ENCODE data around the gene GNE.
A peak's percentile ranks its signal among the peaks of the same experiment; 100 is the strongest.
"Not testable (repeated sequence)": the region's sequence is repeated elsewhere in the genome, so short reads cannot be mapped to it uniquely, and the experiment has no call there.

GNE gene

GRCh38 chr9:36264896-36265295, 6.6 kb upstream of the GNE start:
- DNase-seq (ENCODE audit: low spot score), result no peak

DNA sequence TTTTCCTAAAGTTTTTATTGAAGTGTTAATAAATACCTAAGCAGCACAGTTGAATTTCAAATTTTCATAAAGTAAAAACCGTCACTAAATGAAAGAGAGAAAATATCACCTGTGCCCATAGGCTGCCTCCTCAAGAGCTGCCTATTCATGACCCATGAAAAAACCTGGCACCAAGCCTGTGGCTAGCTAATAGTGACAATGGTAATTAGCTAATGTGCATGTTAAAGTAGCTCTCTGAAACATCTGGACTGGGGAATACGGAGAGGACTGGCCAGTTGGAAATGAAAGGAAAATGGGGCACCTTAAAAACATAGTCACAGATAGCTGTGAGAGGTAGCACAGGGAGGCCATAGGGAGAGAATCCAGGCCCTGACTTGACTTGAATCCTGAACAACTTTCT, 5.4 kb upstream of the GNE start:
- DNase-seq (ENCODE audit: low spot score), result no peak

GRCh38 chr9:36258996-36259533, 817 bp upstream of the GNE start:
- no peak for DNase-seq (ENCODE audit: low spot score)

DNA sequence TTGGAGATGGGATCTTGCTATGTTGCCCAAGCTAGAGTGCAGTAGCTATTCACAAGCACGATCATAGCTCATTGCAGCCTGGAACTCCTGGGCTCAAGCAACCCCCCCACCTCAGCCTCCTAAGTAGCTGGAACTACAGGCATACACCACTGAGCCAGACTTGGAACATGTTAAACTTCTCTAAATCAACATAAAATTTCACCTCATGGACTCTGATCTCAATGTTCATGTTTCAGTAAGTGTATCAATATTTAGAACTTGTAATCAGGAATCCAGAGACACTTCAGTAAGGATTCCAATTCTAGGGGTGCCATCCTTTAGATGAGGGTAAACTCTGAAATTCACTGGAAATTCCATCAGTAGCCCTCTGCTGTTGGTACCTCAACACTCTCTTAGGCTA, 6.8 kb downstream of the GNE start:
- DNase-seq (ENCODE audit: low spot score), result no peak

DNA sequence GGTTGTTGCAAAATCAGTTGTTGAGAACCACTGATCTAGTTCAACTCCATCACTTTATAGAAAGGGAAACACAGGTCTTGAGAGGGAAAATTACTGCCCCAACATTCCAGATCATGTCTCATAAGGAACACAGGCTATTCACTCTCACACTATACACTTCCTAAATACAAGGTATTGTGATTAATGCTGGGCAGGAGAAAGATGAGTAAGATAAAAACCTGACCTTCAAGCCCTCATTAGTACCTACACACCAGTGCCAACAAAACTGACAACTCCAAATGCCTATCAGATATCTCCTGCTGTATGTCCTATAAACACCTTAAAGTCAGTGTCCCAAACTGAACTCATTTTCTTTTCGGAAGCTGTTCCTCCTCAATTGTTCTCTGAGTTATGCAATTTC, 8.2 kb downstream of the GNE start:
- no peak for DNase-seq (ENCODE audit: low spot score)

DNA sequence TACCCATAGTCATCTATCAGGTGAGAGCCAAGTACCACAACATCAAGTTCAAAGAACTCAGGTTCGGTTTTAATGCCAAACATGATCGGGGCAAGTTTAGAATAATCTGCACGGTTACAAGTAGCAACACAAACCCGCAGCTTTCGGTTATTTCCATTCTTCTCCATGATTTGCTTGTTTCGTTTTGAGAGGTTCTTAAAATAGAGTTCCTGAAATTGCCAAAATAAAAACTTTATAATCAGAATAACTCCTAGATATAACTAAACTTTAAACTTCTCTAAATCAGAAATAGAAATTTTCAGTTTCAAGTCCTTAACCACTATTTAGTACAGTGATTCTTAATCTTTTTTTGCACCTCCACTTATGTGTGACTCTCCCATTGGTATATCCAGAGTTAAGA, 9.1 kb downstream of the GNE start:
- no peak for DNase-seq (ENCODE audit: low spot score)

GRCh38 chr9:36248061-36248460, 10.2 kb downstream of the GNE start:
- peak; percentile 80 for DNase-seq (ENCODE audit: low spot score)

GRCh38 chr9:36247356-36247755, 10.9 kb downstream of the GNE start:
- DNase-seq (ENCODE audit: low spot score), result no peak

DNA sequence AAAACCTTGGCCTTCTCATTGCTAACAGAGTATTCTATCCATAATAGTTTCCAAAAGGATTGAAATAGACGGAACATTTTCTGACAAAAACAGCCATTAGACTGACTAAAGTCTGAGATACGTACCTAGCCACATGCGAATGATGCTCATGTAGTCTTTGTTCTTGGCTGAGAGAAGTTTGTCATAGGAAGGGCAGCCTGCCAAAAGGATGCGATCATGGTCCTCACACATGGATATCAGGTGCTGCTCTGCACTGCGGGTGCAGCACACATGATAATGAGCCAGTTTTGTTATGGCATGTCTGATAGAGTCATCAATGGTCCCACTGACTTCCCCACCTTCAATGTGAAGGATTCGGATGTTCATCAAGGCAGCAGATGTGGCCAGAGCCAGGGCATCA, 12.3 kb downstream of the GNE start:
- no peak for DNase-seq (ENCODE audit: low spot score)

- DNase-seq (ENCODE audit: low spot score), result not testable (repeated sequence)
Measured at GRCh38 chr9:36239675-36240074, 18.6 kb downstream of the GNE start.

DNA sequence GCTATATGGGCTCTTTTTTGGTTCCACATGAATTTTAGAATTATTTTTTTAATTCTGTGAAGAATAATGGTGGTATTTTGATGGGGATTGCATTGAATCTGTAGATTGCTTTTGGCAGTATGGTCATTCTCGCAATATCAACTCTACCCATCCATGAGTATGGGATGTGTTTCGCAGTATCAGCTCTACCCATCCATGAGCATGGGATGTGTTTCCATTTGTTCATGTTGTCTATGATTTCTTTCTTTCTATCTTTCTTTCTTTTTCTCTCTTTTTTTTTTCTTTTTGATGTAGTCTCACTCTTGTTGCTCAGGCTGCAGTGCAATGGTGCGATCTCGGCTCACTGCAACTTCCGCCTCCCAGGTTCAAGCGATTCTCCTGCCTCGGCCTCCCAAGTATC, 19.0 kb downstream of the GNE start:
- not testable (repeated sequence) for DNase-seq (ENCODE audit: low spot score)

- DNase-seq (ENCODE audit: low spot score), result no peak
Measured at GRCh38 chr9:36237230-36237629, 21.0 kb downstream of the GNE start.

- peak; percentile 16 for DNase-seq (ENCODE audit: low spot score)
Measured at GRCh38 chr9:36222449-36222848, 35.8 kb downstream of the GNE start.

DNA sequence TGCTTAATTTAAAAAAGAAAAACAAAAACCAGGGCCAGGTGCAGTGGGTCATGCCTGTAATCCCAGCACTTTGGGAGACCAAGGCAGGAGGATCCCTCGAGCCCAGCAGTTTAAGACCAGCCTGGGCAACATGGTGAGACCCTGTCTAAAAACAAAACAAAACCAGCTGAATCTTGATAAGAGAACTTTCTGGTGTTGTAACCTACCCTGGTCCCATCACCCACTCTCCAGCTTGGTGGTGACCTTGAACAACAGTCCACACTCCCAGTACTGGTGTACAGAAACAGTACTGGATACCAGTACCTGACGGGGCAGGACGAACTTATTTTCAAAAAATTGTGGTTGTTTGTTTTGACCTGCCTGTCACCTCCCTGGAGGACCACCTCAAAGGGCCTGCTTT, 36.6 kb downstream of the GNE start:
- DNase-seq (ENCODE audit: low spot score), result no peak

DNA sequence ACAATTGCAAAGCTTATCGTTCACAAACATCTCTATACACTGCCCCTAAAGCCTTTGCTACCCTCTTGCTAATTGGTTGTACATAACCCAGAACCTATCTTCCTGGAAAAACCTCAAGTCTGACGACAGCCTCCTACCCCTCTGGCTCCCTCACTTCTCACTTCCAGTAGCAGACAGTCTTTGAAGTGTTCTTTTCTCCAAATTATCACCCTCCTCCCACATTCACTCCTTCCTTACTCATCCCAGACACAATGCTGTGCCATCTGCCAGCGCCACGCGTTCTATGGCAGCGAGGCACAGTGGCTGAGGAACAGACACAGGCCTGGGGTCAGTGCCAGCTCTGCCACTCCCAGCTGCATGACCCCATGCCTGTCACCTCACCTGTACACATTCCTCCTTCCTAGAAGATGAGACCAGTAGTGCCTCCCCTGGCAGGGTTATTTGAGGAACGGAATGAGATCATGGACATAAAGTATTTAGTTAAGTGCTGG, 39.8 kb downstream of the GNE start:
- DNase-seq (ENCODE audit: low spot score), result no peak

GRCh38 chr9:36218011-36218410, 40.2 kb downstream of the GNE start:
- DNase-seq (ENCODE audit: low spot score), result no peak

DNA sequence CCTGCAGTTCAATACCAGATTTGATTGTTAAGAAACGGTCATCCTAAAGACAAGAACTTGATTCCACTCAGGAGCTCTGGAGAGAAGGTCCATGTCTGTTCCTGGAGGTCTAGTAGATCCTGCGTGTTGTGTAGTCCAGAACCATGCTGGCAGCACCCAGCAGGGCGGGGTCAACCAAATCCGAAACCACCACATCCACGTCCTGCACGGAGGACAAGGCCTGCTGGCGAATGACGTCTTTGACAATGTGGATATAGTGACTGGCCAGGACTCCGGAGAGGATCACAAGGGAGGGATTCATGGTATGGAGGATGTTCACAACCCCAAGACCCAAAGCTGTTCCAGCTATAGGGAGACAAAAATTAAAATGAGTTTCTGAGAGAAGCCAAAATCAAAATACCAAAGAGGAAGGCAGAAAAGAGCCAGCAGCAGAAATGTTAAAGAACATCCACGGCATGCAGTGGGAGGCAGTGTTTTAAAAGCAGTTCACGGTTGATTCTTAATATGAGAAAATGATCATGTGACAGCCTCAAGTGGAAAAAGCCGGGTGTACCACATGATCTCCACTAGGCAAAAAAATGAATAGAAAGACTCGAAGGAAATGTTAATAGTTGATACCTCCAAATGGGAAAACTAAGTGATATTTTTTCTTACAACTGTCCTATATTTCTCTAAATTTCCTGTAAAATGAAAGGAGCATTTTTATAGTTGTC, 40.8 kb downstream of the GNE start:
- no peak for DNase-seq (ENCODE audit: low spot score)

- DNase-seq (ENCODE audit: low spot score), result no peak
Measured at GRCh38 chr9:36214571-36214970, 43.7 kb downstream of the GNE start.

- no peak for DNase-seq (ENCODE audit: low spot score)
Measured at GRCh38 chr9:36213989-36214388, 44.3 kb downstream of the GNE start.

DNA sequence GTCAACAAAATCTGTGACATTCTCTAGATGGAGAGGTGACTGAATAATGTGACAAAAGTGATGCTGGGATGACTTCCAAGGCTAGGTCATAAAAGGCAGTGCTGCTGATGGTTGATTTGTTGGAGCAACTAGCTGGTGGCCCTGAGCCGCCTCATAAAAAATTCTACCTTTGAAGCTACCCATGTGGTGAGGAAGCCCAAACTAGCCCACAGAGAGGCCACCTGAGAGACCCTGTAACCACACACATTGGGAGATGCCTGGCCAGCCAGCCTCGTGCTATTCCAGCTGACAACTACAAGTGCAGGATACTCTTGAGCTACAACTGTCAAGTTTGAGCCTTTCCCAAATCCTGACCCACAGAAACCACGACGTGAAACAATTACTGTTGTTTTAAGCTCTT, 44.9 kb downstream of the GNE start:
- no peak for DNase-seq (ENCODE audit: low spot score)

- DNase-seq (ENCODE audit: low spot score), result no peak
Measured at GRCh38 chr9:36211510-36211909, 46.7 kb downstream of the GNE start.

- no peak for DNase-seq (ENCODE audit: low spot score)
Measured at GRCh38 chr9:36210722-36211121, 47.5 kb downstream of the GNE start.

DNA sequence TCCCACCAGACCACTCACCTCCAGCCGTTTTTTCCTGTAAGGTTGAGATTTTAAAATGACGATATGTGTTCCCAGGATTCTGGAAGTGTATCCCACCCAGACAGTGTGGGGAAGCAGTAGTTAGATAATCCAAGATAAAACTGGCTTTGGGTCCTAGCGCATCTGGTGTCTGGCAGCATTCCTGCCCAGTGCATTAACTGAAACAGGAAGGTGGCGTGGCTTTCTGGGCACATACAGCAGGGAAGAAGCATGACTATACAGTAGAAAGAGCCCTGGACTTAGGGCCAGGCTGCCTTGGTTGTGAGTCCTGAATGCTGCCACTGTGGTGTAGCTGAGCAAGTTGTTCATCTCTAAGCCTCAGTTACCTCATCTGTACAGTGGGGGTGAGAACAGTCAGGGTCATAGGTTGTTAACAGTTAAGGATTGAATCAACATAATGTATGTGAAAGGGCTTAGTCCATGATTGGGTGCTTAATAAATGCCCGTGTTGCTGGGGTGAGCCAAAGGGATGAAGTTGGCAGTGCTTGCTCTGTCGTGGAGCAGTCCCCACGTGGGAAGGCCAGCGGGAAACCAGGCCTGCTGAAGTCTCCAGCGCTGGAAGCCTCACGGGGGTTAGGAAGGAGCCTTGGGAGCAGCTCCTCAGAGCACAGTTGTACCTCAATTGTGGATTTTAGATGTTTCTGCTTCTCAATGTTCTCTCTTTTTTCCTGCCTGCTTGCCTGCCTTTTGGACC, 49.6 kb downstream of the GNE start:
- no peak for DNase-seq (ENCODE audit: low spot score)
